T-helper 2 cell treated with Interferon-gamma antibody and Interleukin-4, amounts not matched to agents 5 μg/mL and 100 μg/mL, for 36 hours (primary cell): ENCODE results near the gene RFNG.

Source experiments
- DNase-seq: peaks from one replicate; pipeline ENCODE4 v3.0.0; 2021; ENCODE audit warnings: low spot score
- H3K27ac Mint-ChIP-seq: one replicate; pipeline ENCODE4 v1.8.0; 2021; ENCODE audit warnings: mild to moderate bottlenecking, mixed read lengths
- H3K27me3 Mint-ChIP-seq: one replicate; pipeline ENCODE4 v1.8.0; 2021; ENCODE audit warnings: low read depth, mixed read lengths
- H3K36me3 Mint-ChIP-seq: one replicate; pipeline ENCODE4 v1.8.0; 2021; ENCODE audit warnings: low read depth, mixed read lengths
- H3K4me1 Mint-ChIP-seq: one replicate; pipeline ENCODE4 v1.8.0; 2021; ENCODE audit warnings: low read depth, mixed read lengths
- H3K4me3 Mint-ChIP-seq: one replicate; pipeline ENCODE4 v1.8.0; 2022; ENCODE audit warnings: mild to moderate bottlenecking, moderate library complexity, mixed read lengths
- H3K9me3 Mint-ChIP-seq: one replicate; pipeline ENCODE4 v1.8.0; 2021; ENCODE audit warnings: mixed read lengths

RFNG gene

DNA sequence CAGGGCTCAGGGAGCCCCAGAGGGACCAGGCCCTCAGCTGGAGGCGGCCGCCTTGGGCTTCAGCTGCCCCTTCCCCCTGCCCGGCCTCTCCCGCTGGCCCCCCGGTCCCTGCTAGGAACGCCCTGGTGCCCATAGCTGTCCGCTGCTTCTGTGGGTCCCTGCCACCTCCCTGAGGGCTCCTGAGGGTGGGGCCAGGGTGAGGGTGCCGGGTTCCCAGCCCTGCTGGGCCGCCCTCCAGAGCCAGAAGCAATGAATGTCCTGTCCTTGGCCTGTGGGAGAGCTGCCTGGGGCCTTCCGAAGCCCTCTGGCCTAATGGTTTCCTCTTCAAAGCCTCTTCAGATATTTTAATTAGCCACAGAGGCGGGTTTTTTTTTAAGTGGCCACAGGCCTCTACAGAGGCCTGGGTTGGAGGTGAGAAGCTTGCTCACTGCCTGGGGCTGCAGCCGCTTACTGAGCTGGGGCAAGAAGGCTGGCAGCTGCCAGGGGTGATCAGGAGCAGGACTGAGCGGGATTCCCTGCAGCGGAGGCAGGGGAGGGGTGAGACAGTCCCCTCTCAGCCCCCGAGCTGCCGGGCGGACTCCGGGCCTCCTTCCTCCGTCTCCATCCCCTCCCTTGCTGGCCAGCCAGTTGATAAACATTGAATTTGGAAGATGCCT, 38.8 kb downstream of the RFNG start:
- Mint-ChIP-seq H3K36me3 (no peaks in the 10 kb centered on the region), H3K27me3 (no peaks in the 10 kb centered on the region), H3K9me3 (no peaks in the 10 kb centered on the region), H3K4me1 (no peaks in the 10 kb centered on the region), H3K27ac (no peak overlapping the region), H3K4me3 (no peak overlapping the region)
- DNase-seq: no peak

- Mint-ChIP-seq H3K9me3 (no peaks in the 10 kb centered on the region), H3K27ac (no peak overlapping the region), H3K27me3 (no peaks in the 10 kb centered on the region), H3K4me1 (no peaks in the 10 kb centered on the region), H3K4me3 (no peak overlapping the region), H3K36me3 (no peaks in the 10 kb centered on the region)
- no peak for DNase-seq
Measured at GRCh38 chr17:82012261-82012639, 39.4 kb downstream of the RFNG start.

DNA sequence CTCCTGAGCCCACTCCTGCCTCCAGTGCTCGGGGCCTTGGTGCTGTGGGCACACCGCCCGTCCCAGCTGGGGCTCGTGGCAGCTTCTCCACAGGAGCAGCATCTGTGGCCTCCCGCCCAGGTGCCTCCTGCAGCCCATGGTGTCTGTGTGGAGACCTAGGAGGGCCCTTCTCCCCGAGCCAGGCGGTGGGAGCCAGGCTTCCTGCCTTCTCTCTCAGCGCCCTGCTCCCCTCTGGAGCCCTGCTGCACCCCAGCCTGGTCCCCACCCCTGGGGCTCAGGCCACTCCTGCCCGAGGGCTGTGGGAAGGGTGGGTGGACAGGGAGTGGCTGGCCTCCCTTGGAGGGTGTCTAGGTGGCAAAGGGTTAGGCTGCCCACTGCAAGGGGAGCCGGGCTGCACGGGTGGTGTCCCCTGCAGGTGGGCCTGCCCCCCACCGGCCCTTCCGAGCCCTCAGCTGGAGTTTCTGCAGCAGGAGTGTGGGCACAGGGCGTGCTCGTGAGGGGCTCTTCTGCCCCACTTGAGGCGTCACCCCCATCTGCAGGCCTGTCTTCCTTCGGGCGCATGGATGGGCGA, 39.9 kb downstream of the RFNG start:
- H3K4me3 Mint-ChIP-seq: no peak overlapping the region
- H3K36me3 Mint-ChIP-seq: no peaks in the 10 kb centered on the region
- H3K27ac Mint-ChIP-seq: no peak overlapping the region
- DNase-seq: no peak
- H3K27me3 Mint-ChIP-seq: no peaks in the 10 kb centered on the region
- H3K9me3 Mint-ChIP-seq: no peaks in the 10 kb centered on the region
- no peaks in the 10 kb centered on the region for H3K4me1 Mint-ChIP-seq

GRCh38 chr17:82010575-82011525, 40.8 kb downstream of the RFNG start:
- DNase-seq: no peak
- H3K27ac Mint-ChIP-seq: no peak overlapping the region
- no peaks in the 10 kb centered on the region for H3K9me3 Mint-ChIP-seq
- no peaks in the 10 kb centered on the region for H3K4me1 Mint-ChIP-seq
- no peaks in the 10 kb centered on the region for H3K27me3 Mint-ChIP-seq
- H3K36me3 Mint-ChIP-seq: no peaks in the 10 kb centered on the region
- H3K4me3 Mint-ChIP-seq: no peak overlapping the region

GRCh38 chr17:82009413-82009812, 42.2 kb downstream of the RFNG start:
- no peak overlapping the region for H3K4me3 Mint-ChIP-seq

DNA sequence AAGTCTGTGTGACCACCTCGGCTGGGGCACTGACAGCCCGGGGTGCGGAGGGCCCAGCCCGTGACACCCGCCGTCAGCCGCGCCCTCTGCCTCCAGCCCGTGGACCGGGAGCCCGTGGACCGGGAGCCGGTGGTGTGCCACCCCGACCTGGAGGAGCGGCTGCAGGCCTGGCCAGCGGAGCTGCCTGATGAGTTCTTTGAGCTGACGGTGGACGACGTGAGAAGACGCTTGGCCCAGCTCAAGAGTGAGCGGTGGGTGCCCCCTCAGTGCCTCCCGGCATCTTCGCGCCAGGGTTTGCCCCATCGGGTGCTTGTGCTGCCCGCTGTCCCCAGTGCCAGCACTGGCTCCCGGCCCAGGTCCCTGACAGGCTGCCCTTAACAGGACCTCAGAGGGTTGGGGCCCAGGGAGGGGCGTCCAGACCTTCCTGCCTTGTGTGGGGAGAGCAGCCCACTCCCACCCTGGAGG, 42.6 kb downstream of the RFNG start:
- H3K4me1 Mint-ChIP-seq: no peaks in the 10 kb centered on the region
- no peak overlapping the region for H3K27ac Mint-ChIP-seq
- DNase-seq: no peak
- H3K9me3 Mint-ChIP-seq: no peaks in the 10 kb centered on the region
- H3K36me3 Mint-ChIP-seq: no peaks in the 10 kb centered on the region
- H3K27me3 Mint-ChIP-seq: no peaks in the 10 kb centered on the region
- H3K4me3 Mint-ChIP-seq: no peak overlapping the region

More at GRCh38 chr17:82009413-82009812, 42.2 kb downstream of the RFNG start:
- no peaks in the 10 kb centered on the region for H3K27me3 Mint-ChIP-seq
- H3K4me1 Mint-ChIP-seq: no peaks in the 10 kb centered on the region
- no peak overlapping the region for H3K27ac Mint-ChIP-seq
- no peaks in the 10 kb centered on the region for H3K36me3 Mint-ChIP-seq
- no peaks in the 10 kb centered on the region for H3K9me3 Mint-ChIP-seq
- no peak for DNase-seq

GRCh38 chr17:82008258-82008940, 43.2 kb downstream of the RFNG start:
- Mint-ChIP-seq H3K4me1 (no peaks in the 10 kb centered on the region), H3K4me3 (no peak overlapping the region), H3K9me3 (no peaks in the 10 kb centered on the region), H3K36me3 (no peaks in the 10 kb centered on the region), H3K27ac (no peak overlapping the region), H3K27me3 (no peaks in the 10 kb centered on the region)
- no peak for DNase-seq

DNA sequence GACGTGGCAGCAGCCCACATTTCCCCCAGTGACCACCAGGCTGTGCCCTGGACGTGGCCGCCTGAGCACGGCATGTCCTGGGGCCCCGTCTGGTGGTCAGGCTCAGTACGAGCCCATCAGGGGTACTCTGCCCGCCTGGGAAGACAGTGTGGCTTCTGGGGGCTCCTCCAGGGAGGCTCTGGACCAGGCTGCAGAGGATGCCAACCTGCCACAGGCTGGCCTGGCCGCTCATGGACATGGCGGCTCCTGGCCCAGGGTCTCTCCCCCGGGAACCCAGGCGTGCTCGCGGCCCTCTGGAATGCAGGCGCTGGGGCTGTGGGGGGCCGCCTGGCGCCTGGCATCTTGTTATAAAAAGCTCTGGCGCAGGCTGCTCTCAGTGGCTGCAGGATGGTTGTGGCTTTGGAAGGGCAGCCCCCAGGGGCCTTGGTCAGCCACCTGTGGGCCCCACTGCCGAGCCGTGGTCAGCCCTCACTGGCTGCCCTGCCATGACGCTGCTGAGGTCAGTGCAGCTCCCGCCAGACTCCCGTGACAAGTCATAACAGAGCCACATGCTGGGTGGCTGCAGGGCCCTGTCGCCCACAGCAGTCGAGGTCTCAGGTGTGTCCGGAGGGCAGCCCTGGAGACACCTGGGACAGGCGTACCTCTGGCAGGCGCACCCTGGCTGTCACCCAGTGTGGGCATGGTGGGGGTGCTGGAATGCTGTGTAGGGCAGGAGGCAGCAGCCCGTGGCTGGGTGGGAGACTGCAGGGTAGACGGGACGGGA, 43.9 kb downstream of the RFNG start:
- Mint-ChIP-seq H3K27me3 (no peaks in the 10 kb centered on the region), H3K4me1 (no peaks in the 10 kb centered on the region), H3K36me3 (no peaks in the 10 kb centered on the region), H3K9me3 (no peaks in the 10 kb centered on the region), H3K4me3 (no peak overlapping the region), H3K27ac (no peak overlapping the region)
- DNase-seq: no peak

DNA sequence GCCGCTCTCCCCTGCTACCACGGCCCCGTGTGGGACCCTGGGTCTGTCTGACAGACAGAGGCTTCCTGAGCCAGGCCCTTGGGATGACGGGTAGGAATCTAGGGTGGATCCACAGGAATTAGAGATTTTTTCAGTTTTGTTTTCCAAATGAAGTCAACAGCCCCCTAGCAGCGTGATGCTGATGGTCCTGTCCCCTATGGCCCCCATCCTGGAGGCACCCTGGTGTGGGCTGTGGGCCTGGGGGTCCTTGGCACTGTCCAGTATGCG, 44.5 kb downstream of the RFNG start:
- H3K4me3 Mint-ChIP-seq: no peak overlapping the region
- H3K27ac Mint-ChIP-seq: no peak overlapping the region
- no peaks in the 10 kb centered on the region for H3K27me3 Mint-ChIP-seq
- no peaks in the 10 kb centered on the region for H3K9me3 Mint-ChIP-seq
- no peaks in the 10 kb centered on the region for H3K36me3 Mint-ChIP-seq
- no peaks in the 10 kb centered on the region for H3K4me1 Mint-ChIP-seq
- DNase-seq: no peak

DNA sequence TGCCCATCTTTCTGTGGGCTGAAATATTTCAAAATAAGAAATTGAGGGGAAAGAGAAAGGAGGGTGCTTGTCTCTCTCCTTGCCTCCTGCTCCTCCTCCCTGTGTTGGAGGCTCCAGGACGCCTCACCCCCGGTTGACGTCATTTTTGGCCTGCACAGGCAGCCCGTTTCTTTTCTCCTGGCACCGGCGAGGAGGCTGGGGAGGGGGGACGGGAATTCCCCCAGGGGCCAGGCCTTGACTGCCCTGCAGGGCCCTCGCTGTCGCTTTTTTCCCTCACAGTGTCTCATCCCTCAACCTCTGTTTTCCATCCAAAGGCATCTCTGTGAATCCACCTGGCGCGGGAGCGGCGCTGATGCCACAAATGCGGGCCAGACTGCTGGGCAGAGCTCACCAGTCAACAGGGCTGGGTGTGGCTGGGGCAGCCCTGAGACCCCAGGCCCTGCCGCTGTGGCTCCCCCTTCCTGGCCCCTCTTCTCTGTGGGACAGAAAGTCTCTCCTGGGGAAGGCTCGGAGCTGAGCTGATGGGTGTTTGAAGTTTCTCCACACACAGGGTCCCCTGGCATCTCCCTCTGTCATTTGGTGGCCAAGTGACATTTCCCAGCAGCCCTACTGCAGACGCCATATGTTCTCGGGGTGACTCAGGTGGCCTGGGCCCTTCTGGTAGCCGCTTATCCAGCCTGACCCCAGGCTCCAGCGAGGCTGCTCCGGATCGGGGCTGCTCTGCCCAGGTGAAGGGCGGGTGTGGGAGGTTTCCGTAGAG, 45.0 kb downstream of the RFNG start:
- Mint-ChIP-seq H3K4me3 (no peak overlapping the region), H3K4me1 (no peaks in the 10 kb centered on the region), H3K27ac (no peak overlapping the region), H3K27me3 (no peaks in the 10 kb centered on the region), H3K36me3 (no peaks in the 10 kb centered on the region), H3K9me3 (no peaks in the 10 kb centered on the region)
- no peak for DNase-seq

DNA sequence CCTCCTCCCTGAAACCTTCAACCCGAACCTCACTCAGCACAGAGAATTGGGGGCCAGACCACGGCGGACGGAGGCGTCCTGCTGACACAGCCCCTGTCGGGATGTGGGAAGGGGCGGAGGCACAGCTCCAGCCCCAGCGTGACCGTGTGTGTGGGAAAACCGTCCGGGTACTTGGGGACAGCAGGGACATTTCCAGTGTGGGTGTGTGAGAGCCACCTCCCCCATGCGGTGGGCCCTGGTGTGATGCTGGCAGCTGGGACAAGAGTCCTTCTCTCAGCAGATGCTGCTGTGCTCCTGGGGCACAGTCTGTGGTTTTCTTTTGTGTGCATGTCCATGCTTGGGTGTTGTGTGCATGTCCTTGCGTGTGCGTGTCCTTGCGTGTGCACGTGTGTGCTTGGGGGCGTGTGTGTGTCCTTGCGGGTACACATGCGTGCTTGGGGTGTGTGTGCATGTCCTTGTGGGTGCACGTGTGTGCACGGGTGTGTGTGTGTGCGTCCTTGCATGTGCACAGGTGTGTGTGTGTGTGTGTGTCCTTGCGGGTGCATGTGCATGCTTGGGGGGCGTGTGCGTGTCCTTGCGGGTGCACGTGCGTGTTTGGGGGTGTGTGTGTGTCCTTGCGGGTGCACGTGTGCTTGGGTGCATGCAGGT, 45.8 kb downstream of the RFNG start:
- Mint-ChIP-seq H3K27ac (no peak overlapping the region), H3K4me1 (no peaks in the 10 kb centered on the region), H3K27me3 (no peaks in the 10 kb centered on the region), H3K4me3 (no peak overlapping the region), H3K9me3 (no peaks in the 10 kb centered on the region), H3K36me3 (no peaks in the 10 kb centered on the region)
- no peak for DNase-seq

GRCh38 chr17:82004517-82005455, 46.8 kb downstream of the RFNG start:
- Mint-ChIP-seq H3K27me3 (no peaks in the 10 kb centered on the region), H3K27ac (no peak overlapping the region), H3K4me3 (no peak overlapping the region), H3K36me3 (no peaks in the 10 kb centered on the region), H3K9me3 (no peaks in the 10 kb centered on the region), H3K4me1 (no peaks in the 10 kb centered on the region)
- DNase-seq: no peak
